Measurements from ENCODE around the gene STH. TPM values are rescaled to one million over a fixed set of nuclear protein-coding genes. Genes with fewer than 3 reads are reported as not detected.

STH gene
- polyA plus RNA-seq, 2 of the 4 experiments (the other 2 are of a cell fraction): not detected

DNA sequence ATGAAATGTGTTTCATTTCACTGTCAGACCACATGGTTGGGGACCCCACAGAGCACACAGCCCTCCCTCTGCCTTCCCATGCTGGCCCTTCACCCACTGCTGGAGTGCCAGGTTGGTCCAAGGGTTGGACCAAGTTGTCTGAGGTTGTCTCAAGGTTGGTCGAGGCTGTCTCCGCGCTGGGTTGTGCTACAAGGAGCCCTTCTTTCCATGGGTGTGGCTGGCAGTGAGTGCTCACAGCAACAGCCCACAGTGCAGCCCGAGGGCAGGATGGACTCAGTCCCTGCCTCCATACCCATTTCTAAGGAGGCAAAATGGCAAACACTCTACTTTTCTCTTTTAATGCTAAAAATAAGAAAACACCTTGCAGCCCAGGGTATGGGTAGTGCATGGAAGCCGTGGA lies 35.8 kb upstream of the STH start:
- ATAC-seq (no peak; a peak in 1 of 6 replicates), FAIRE-seq (no peak), DNase-seq (ENCODE audit: low read depth in 1 of 2, low spot score in 1 of 2) (no peak)
- Histone ChIP-seq H3K27ac (no peak overlapping the region), H3K9me3 (no peaks in the 10 kb centered on the region), H3K4me1 (no peaks in the 10 kb centered on the region), H3K4me2 (no peak overlapping the region), H3K4me3 (no peak overlapping the region)
- ChIA-PET POLR2A (no interaction called here), CTCF (interaction anchor here (0.5 to 2.3 kb wide), 5 partner anchors 14 to 154 kb away, joined by 3 to 11 read pairs (median 3); no protein-coding TSS in a partner anchor)
- TF ChIP-seq FOSL2 (IDR thresholded peaks at IDR 0.05): no peak
- no peak for TF ChIP-seq FOSL2 (CRISPR knock-in tag; IDR thresholded peaks at IDR 0.05)
- TF ChIP-seq EHF (CRISPR knock-in tag; IDR thresholded peaks at IDR 0.05): no peak
- no peak for TF ChIP-seq CBX2 (IDR thresholded peaks at IDR 0.05; ENCODE audit: borderline replicate concordance, low read depth)
- no peak for TF ChIP-seq MAZ (IDR thresholded peaks at IDR 0.05; ENCODE audit: borderline replicate concordance, low read depth, low read length)
- no peak for TF ChIP-seq NR3C1 (IDR thresholded peaks at IDR 0.05)
- TF ChIP-seq, protein P1, sequence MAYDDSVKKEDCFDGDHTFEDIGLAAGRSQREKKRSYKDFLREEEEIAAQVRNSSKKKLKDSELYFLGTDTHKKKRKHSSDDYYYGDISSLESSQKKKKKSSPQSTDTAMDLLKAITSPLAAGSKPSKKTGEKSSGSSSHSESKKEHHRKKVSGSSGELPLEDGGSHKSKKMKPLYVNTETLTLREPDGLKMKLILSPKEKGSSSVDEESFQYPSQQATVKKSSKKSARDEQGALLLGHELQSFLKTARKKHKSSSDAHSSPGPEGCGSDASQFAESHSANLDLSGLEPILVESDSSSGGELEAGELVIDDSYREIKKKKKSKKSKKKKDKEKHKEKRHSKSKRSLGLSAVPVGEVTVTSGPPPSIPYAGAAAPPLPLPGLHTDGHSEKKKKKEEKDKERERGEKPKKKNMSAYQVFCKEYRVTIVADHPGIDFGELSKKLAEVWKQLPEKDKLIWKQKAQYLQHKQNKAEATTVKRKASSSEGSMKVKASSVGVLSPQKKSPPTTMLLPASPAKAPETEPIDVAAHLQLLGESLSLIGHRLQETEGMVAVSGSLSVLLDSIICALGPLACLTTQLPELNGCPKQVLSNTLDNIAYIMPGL (CRISPR knock-in tag; IDR thresholded peaks at IDR 0.05; ENCODE audit: borderline replicate concordance): no peak
- no peak for TF ChIP-seq ZNF302 (CRISPR knock-in tag; IDR thresholded peaks at IDR 0.05)
- WGBS (ENCODE audit: missing lambda C conversion rate): 63% methylated on average over 4 of the region's 5 CpGs

DNA sequence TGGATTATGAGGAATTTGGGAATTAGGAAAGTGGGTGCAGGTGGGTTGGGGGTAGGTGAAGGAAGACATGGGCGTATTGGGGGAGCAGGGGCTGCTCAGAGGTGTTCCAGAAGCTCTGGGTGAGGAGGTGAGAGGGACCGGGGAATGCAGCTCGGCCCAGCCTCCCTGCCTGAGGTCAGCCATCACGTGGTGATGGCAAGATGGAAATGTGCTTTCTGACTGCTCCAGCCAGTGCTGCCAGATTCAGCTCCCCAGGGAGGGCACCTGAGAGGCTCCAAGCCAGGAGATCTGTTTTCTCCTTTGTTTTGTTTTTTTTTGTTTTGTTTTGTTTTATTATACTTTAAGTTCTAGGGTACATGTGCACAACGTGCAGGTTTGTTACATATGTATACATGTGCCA lies 35.2 kb upstream of the STH start:
- ChIA-PET POLR2A (no interaction called here), CTCF (interaction anchor here (0.5 to 2.3 kb wide), 4 partner anchors 15 to 154 kb away, joined by 3 to 11 read pairs (median 3); no protein-coding TSS in a partner anchor)
- no peak for DNase-seq (ENCODE audit: low read depth in 1 of 2, low spot score in 1 of 2)
- no peak overlapping the region for H3K4me2 ChIP-seq
- H3K27ac ChIP-seq: no peak overlapping the region
- no peak for ATAC-seq
- H3K4me1 ChIP-seq: no peaks in the 10 kb centered on the region
- no peaks in the 10 kb centered on the region for H3K9me3 ChIP-seq
- TF ChIP-seq HOXB5 (CRISPR knock-in tag; IDR thresholded peaks at IDR 0.05): no peak
- no peak for TF ChIP-seq ELK1 (IDR thresholded peaks at IDR 0.05; ENCODE audit: low read depth, low read length)
- no peak for TF ChIP-seq TFCP2L1 (CRISPR knock-in tag; IDR thresholded peaks at IDR 0.05)
- TF ChIP-seq RCOR1 (IDR thresholded peaks at IDR 0.05; ENCODE audit: low read depth, low read length): no peak
- TF ChIP-seq USF2 (IDR thresholded peaks at IDR 0.05): no peak
- TF ChIP-seq, protein P2, sequence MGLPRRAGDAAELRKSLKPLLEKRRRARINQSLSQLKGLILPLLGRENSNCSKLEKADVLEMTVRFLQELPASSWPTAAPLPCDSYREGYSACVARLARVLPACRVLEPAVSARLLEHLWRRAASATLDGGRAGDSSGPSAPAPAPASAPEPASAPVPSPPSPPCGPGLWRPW (IDR thresholded peaks at IDR 0.05): no peak
- no peak for TF ChIP-seq HOXB13 (CRISPR knock-in tag; IDR thresholded peaks at IDR 0.05; ENCODE audit: low read depth)
- no peak overlapping the region for H3K4me3 ChIP-seq
- FAIRE-seq: no peak
- WGBS (ENCODE audit: missing lambda C conversion rate): 52% methylated on average over 5 of the region's 5 CpGs

GRCh38 chr17:45964634-45965033 lies 34.4 kb upstream of the STH start:
- no peak for TF ChIP-seq NPAS2 (CRISPR knock-in tag; IDR thresholded peaks at IDR 0.05; ENCODE audit: borderline replicate concordance)
- TF ChIP-seq CBX8 (IDR thresholded peaks at IDR 0.05): no peak
- no peak for TF ChIP-seq NR3C1 (IDR thresholded peaks at IDR 0.05)
- TF ChIP-seq TP53 (CRISPR knock-in tag; IDR thresholded peaks at IDR 0.05): no peak
- no peak for TF ChIP-seq ZC3H11A (IDR thresholded peaks at IDR 0.05)
- TF ChIP-seq, protein P1 (CRISPR knock-in tag; IDR thresholded peaks at IDR 0.05; ENCODE audit: borderline replicate concordance): no peak
- TF ChIP-seq CHD2 (IDR thresholded peaks at IDR 0.05; ENCODE audit: low read length, partially characterized antibody): no peak
- no peak for TF ChIP-seq RARB (CRISPR knock-in tag; IDR thresholded peaks at IDR 0.05)
- no peak for TF ChIP-seq ZSCAN20 (CRISPR knock-in tag; IDR thresholded peaks at IDR 0.05)
- no peak for TF ChIP-seq HOXA7 (CRISPR knock-in tag; IDR thresholded peaks at IDR 0.05)
- no peak for TF ChIP-seq FOSB (CRISPR knock-in tag; IDR thresholded peaks at IDR 0.05)
- TF ChIP-seq TFCP2L1 (CRISPR knock-in tag; IDR thresholded peaks at IDR 0.05): no peak
- no peak for TF ChIP-seq EHMT2 (IDR thresholded peaks at IDR 0.05; ENCODE audit: low read depth)
- no peak for TF ChIP-seq USF2 (IDR thresholded peaks at IDR 0.05)
- TF ChIP-seq ELK1 (IDR thresholded peaks at IDR 0.05; ENCODE audit: low read depth, low read length): no peak
- TF ChIP-seq KDM5A (IDR thresholded peaks at IDR 0.05): no peak
- ChIA-PET POLR2A (no interaction called here), CTCF (interaction anchor here (1.1 to 2.3 kb wide), 2 partner anchors 16 to 23 kb away, joined by 3 to 11 read pairs; no protein-coding TSS in a partner anchor)
- 54% methylated on average over 4 of the region's 4 CpGs for WGBS (ENCODE audit: missing lambda C conversion rate)
- no peak for DNase-seq (ENCODE audit: low read depth in 1 of 2, low spot score in 1 of 2)
- no peak overlapping the region for H3K27ac ChIP-seq
- H3K4me3 ChIP-seq: no peak overlapping the region
- H3K9me3 ChIP-seq: no peaks in the 10 kb centered on the region
- no peak for FAIRE-seq
- ATAC-seq: no peak
- no peaks in the 10 kb centered on the region for H3K4me1 ChIP-seq
- H3K4me2 ChIP-seq: no peak overlapping the region

Data from A549 (cell line).